ENCODE data around the gene NUP188.

NUP188 gene

DNA sequence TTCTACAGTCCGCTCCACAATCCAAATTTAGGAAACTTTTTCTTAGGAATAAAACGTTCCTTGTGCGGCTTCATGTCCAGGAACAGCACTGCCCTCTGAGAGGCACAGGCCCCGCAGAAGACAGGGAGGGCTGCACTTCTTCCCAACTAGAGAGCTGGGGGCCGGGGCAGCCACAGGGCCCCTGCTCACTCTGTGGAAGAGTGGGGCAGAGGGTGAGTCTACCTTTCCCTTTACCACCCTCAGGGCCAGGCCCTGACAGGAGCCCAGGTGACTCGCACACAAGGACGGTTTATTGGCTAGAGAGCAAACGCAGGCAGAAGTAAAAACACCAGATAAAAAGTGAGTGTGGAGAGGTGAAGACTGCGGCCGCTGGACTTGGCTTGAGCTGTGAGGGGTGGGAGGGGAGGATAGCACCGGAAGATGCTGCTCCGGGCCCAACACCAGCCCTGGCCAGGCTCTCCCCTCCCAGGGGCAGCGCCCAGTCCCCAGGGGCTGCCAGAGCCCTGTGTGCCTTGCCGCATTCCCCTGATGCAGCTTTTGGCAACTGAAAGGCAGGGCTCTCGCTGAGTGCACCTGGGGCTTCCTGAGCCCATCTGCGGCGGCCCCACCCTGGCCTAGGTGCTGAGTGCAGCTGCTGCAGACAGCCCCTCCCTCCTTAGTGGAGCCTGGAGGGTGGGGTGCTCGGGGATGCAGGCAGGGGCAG is 60.4 kb downstream of the NUP188 start:
- DNase-seq (ENCODE audit: low read depth), result no peak

DNA sequence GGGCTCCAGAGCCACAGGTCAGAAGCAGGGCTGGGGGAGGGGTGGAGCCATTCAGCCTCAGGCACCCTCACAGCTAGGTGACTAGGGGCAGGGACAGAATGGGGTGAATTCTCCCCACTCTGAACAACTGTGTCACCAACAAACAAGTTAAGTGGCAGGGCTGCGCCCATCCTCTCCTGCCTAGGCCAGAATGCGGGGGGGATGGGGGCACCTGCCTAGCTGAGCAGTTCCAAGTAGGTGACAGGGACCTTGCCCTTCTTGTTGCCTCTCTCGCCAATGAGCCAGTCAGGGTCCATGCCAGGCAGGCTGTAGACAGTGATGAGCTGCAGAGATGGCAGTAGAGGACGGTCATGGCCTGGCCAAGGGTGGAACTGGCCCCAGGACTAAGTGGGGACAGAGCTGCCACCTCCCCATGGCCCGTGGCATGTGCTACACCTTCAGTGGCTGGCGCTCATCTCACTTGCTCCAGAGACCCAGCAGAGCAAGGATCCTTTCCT is 61.0 kb downstream of the NUP188 start:
- DNase-seq (ENCODE audit: low read depth), result no peak

DNA sequence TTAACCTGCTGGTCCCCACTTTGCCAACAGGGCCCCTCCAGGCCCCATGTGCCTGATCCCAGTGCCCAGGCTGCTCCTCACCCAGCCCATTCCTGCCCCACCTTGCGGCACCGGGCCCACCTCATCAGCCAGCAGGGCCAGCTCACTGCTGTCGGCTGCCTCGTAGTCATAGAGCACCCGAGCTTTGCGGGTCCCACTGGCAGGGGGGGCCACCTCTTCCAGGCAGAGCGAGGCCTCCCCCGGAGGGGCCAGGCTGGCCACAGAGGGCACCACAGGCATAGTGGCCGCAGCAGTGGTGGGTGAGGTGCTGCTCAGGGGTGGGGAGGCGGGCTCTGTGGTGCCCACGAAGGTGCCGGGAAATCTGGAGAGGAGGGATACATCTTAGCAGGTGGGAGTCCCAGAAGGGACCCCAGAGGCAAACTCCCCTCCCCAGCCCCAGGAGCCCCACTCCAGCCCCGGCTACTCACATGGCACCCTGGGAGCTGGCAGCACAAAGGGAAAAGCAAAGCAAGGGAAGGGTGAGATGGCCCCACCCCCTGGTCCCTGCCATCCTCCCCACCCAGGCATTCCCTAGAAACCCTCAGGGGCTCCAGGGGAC is 61.6 kb downstream of the NUP188 start:
- DNase-seq (ENCODE audit: low read depth), result no peak

GRCh38 chr9:129009584-129010141 is 62.2 kb downstream of the NUP188 start:
- no peak for DNase-seq (ENCODE audit: low read depth)

DNA sequence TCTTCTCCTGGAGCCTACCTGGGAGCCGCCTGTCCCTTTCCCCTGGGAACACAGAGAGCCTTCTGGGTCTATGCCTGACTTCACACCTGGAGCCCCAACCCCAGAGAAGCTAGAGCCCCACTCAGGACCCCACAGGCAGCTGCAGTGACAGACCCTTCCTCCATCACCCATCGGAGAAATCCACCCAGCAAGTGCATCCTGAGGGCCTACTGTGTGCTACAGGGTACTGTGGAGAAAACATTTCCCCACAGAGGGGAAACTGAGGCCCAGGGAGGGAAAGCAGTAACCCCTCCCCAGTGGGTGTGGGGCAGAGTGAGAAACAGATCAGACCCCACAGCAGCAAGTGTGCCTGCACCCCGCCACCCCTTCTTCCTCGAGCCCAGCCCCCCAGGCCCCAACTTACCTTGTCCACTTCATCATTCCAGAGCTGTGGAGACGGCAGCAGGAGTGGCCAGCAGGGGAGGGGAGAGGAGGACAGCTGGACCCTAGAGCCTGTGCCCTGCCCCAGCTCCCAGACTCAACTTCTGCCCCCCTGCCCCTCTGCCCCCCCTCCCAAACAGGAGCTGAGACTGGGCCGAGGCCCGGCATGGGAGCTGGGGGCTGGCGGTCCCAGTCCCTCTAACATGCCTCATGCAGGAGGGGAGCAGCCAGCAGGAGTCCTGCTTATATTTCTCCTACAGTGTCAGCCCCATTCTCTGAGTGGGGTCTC is 62.9 kb downstream of the NUP188 start:
- no peak for DNase-seq (ENCODE audit: low read depth)

DNA sequence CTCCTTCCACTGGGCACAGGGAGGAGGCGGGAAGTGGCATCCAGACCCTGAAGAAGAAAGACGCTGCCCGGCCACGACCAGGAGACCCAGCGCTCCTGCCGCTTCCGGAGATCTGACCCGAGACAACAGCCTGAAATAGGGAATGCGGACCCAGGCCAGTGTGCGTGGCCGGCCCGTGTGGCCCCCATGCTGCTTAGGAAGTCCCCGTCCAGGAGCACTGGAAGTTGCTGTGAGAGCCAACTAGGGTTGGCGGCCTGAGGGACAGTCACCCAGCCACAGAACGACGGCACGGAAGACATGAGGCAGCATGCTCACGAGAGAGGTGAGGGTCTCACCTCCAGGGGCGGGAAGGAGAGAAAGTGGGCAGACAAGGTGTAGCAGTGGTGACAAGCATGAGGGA is 63.7 kb downstream of the NUP188 start:
- no peak for DNase-seq (ENCODE audit: low read depth)

DNA sequence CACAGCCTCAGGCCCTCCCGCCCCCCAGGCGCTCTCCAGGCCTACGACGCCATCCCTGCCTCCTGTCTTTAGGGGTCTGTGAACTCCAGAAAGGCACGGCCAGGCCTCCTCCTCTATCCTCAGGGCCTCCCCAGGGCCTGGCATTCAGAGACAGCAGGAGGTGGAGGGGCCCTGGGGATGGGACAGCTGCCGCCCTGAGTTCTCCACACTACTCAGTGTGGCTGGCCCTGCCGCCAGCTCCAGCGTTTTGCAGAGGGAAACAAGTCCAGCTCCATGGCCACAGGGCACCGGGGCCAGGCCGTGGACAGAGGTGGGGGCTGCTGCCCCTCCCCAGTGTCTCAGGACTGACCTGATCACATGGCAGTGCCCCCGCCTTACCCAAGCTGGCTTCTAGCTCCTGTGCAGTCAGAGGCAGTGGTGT is 64.3 kb downstream of the NUP188 start:
- no peak for DNase-seq (ENCODE audit: low read depth)

- DNase-seq (ENCODE audit: low read depth), result no peak
Measured at GRCh38 chr9:129012343-129012742, 64.8 kb downstream of the NUP188 start.

DNA sequence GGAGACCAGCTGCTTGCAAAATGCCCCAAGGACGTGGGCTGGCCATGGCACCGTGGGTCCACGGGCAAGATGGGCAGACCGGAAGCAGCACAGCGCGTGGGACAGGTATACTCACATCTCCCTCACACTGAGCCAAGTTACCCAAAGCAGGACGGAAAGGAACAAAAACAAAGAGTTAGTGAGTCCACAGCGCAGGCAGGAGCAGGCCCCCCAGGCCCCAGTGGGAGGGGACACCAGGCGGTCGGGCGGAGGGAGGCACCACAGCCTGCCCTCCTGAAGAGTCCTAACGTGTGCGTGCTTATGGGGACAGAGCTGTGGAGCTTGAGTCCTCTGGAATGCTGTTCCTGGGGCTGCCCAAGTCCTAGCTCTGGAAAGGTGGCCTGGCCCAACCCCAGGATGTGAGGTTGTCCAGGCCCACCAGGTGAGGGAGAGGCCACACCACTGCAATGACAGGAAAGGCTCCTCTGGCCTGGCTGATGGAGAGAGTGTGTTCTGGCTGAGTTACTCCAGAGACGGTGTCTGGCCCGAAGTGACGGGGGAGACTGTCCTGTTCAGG is 65.5 kb downstream of the NUP188 start:
- DNase-seq (ENCODE audit: low read depth), result no peak

- no peak for DNase-seq (ENCODE audit: low read depth)
Measured at GRCh38 chr9:129013674-129014073, 66.2 kb downstream of the NUP188 start.

DNA sequence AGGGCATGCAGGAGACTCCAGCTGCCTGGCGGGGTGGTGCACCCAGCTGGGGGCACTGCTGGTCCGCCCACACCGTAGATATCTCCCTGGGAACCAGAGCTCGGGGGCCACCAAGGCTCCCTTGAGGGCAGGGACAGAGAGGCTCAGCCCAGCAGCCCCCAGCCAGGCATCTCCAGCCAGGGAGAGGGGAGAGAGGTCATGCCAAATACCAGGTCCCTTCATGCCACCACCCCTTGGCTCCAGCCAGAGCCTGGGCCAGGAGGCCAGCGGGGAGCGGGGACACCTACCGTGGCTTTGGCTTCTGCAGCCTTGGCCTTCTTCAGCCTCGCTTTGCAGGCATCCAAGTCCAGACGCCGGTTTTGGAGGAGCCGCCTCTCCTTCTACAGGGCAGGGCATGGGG is 66.6 kb downstream of the NUP188 start:
- DNase-seq (ENCODE audit: low read depth), result no peak

GRCh38 chr9:129014608-129015007 is 67.1 kb downstream of the NUP188 start:
- DNase-seq (ENCODE audit: low read depth), result no peak

DNA sequence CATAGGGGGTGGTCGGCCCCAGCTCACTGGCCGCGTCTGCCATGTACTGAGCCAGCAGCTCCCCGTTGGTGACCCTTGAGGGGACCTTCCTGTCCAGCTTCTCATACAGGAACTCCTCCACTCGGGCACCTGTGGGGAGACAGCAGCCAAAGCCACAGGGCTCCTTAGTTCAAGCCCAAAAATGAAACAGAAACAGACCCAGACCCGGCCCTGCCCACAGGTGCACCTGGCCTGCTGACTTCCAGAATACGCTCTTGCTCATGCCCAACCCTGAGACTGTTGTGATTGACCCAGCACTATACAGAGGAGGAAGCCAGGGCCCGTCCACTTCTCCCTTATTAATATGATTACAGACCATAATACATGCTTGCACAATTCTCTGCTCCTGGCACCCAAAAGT is 73.6 kb downstream of the NUP188 start:
- no peak for DNase-seq (ENCODE audit: low read depth)

DNA sequence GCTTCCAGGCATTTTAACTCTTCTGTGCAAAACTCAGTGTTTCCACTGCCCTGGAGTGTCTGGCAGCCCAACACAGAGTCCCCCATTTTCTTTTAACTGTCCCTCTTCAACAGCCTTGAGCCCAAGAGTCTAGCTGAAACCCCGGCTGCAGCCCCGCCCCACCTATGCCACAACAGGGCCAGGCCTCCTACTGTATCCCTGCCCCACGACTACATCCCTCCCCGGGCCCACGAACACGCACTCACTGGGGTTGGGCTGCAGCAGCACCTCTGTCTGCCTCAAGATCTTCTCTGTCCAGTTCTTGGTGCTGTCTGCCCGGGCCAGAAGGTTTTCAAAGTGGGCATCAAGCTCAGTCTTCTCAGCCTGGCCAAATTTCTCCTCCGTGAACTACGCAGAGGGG is 74.5 kb downstream of the NUP188 start:
- no peak for DNase-seq (ENCODE audit: low read depth)

GRCh38 chr9:129023036-129023907 is 75.8 kb downstream of the NUP188 start:
- DNase-seq (ENCODE audit: low read depth), result no peak

- DNase-seq (ENCODE audit: low read depth), result no peak
Measured at GRCh38 chr9:129023908-129024233, 76.4 kb downstream of the NUP188 start.

DNA sequence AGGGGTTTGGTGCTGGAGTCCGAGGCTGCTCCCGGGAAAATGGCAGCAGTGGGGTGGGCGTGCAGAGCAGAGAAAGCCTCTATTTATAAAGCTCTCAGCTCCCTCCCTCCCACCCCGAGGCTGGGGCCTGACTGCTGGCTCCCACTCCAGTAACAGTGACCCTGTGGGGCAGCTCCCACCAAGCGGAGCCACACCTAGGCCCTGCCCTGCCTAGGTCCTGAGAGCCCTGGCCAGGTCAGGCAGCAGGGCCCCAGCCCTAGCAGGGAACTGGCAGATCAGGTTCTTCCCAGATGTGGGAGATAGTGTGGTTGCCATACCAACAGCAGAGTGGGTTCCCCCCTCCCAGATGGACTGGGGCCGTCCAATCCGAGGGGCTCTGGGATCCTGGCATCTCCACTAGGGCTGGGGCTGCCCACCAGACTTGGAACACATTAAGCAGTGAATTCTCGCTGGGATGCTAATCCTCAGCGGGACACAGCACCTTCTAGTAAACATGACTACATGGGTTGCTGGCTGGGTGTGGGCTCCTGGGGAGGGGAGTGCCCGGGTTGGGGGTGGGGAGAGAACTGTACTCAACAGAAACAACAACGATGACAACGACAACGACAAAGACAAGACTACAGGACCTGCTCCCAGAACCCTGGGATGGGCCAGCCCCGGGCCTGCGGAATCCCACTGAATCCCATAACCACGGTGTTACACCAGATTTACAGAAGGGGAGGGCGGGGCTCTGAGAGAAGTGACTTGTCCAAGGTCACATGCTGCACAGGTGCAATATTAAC is 79.1 kb downstream of the NUP188 start:
- DNase-seq (ENCODE audit: low read depth), result no peak

- DNase-seq (ENCODE audit: low read depth), result no peak
Measured at GRCh38 chr9:129027224-129027684, 79.8 kb downstream of the NUP188 start.

DNA sequence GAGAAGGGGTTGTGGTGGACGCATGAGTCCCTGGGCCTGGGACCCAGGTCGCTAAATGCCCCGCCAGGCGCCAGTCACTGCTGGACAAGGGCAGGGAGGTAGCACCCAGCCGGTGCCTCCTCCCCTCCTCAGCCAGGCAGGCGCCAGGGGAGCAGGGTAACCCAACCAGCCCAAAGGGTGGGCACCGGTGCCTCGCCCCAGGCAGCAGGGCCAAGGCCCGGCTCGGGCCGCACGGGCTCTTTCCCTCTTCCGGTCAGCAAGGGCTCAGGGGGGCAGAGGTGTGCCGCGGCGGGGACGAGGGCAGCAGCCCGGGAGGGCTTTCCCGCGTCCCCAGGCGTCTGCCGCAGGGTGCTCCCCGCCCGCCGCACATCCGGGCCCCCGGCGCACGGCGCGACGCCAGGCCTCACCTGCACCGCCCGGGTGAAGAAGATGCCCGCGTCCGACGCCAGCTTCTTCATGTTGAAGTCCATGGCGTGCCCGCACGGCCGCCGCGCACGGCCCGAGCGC is 80.2 kb downstream of the NUP188 start:
- peak; percentile 12 for DNase-seq (ENCODE audit: low read depth)

DNA sequence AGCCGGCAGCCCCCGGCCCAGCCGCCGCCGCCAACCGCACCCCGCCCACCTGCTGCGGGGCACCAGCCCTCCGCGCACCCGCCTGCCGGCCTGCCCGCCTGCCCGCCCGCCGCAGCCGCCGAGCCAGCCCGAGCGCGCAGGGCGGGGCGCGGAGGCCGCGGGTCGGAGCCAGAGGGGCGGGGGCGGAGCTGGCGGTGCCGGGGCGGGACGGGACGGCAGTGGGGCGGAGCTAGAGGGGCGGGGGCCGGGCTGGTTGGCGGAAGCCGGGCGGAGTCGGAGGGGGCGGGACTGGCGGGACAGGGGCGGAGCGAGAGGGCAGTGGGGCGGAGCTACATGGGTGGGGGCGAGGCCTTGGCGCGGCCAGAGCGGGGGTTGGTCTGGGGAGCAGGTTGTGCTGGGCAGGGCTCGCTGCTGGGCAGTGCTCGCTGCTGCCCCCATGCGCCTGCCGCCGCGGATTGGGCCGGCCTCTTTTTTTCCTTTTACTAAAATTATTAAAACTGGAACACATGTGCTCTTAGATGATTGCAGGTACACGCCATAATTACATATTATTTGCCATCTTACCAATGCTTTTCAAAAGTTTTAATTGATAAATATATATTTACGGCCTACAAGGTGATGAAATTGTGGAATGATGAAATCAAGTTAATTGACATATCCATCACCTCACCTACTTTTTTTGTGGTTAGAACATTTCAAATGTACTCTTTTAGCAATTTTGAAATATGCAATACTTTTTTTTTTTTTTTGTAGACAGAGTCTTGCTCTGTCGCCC is 80.9 kb downstream of the NUP188 start, which contains the start of gene SH3GLB2:
Gene SH3GLB2 (minus strand): TSS at position 140 of the 775 bp plus-strand sequence. CDS start 177 bp downstream, outside the sequence.
- peak; percentile 91 for DNase-seq (ENCODE audit: low read depth)

Data from stimulated activated CD8-positive, alpha-beta memory T cell treated with anti-CD3 and anti-CD28 coated beads, Interleukin-12 subunit alpha, Interleukin-12 subunit beta, amount 100 ng/mL, for 4 hours (primary cell).